Panc1 (cell line): ENCODE measurements around the gene PAAF1.

ENCODE experiments used
- CTCF ChIP-seq: fragments of 450-650 bp; IDR thresholded peaks from 2 replicates; pipeline ENCODE4 v1.5.1; 2017; ENCODE audit warnings: mild to moderate bottlenecking
- POLR2AphosphoS5 ChIP-seq: IDR thresholded peaks from 2 replicates; pipeline ENCODE4 v1.6.1; 2012; ENCODE audit warnings: mild to moderate bottlenecking, low read depth, low read length, moderate library complexity
- REST ChIP-seq, 2 experiments: IDR thresholded peaks; 2 replicates each; pipeline ENCODE4 v1.6.1; 2011 to 2012; ENCODE audit warnings: low read depth in 2 of 2, control low read depth in 1 of 2, low read length in 1 of 2, mild to moderate bottlenecking in 1 of 2, moderate library complexity in 1 of 2; ENCODE audit not compliant: insufficient read depth in 1 of 2
- SIN3A ChIP-seq: IDR thresholded peaks from 2 replicates; pipeline ENCODE4 v1.6.1; 2012; ENCODE audit warnings: low read depth, mild to moderate bottlenecking, low read length, moderate library complexity, borderline replicate concordance; ENCODE audit not compliant: insufficient read depth
- TCF7L2 ChIP-seq: IDR thresholded peaks from 2 replicates; pipeline ENCODE4 v1.6.1; 2011; ENCODE audit warnings: mild to moderate bottlenecking, low read depth, low read length, inconsistent platforms

DNA sequence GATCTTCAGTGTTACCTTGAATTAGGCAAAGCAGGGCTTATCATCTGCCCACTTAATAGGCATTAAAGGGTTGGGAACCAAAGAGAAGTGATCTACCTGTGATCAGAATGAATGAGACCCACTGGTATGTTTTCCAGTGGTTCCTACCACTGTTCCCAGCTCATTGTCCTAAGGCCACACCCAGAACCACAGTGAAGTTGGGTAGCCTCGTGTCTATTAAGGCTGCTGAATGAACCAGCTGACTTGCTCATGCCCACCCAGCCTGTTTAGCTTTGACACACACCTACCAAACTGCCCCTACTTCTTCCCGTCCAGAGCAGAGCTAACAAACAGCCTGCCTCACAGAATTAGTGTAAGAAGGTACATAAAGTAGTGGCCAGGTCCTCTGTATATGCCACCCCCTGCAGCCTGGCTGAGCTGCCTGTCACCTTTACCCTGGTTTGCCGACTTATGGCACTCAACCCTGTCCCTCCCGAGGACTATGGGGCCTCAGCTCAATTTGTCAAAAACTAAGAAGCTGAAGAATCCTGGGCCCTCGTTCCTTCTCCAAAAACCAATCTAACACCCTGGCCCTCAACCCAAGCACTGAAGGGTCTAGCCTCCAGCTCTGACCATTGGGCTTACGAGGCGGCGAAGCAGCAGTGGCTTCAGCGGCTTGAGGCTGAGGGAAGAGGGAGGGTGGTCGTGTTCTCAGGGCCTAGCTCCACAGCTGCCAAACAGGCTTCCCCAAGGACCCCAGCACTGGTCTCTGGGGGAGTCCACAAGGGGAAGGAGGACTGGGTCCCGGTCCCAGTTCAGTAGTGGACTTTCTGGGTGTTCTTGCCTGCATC is 96.0 kb downstream of the PAAF1 start:
- TF ChIP-seq REST (IDR thresholded peaks at IDR 0.05; ENCODE audit: insufficient read depth in 1 of 2, low read depth in 2 of 2, low read length in 1 of 2) (no peak), CTCF (no peak), POLR2AphosphoS5 (no peak), TCF7L2 (no peak), SIN3A (no peak)
